ENCODE results near the gene FOXO3. TPM values are rescaled to one million over a fixed set of nuclear protein-coding genes. Genes with fewer than 3 reads are reported as not detected.

FOXO3 gene
- total and polyA plus RNA-seq, 2 experiments from 2014 or later: 19.7 to 36.6 TPM

DNA sequence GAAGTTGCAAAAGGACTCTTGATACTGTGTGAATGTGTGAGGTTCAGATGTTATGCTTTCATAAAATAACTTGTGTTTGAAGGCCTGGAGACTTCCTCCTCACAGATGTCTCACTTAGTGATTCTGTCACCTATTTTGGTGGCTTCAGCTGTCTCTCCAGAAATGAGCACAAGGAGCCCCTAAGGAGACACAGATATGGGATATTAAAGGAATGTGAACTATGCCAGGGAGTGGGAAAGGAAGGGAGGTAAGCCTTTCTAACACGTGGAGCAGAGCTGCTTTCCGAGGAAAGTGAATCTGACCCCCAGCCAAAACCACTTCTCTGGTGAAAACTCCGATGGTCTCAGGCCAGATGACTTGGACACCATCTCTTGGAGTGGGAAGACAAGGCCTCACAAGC, 10.5 kb upstream of the FOXO3 start:
- no peak overlapping the region for H3K4me2 ChIP-seq (ENCODE audit: unreplicated experiment)
- 66 to 72% methylated on average over 3 of the region's 3 CpGs for WGBS, 2 experiments (ENCODE audit: low coverage in 1 of 2, low lambda C conversion rate in 2 of 2, missing lambda C conversion rate in 2 of 2)
- no peak for DNase-seq
- H3K79me2 ChIP-seq (ENCODE audit: insufficient read depth): no peaks in the 10 kb centered on the region
- no peaks in the 10 kb centered on the region for H3F3A ChIP-seq (ENCODE audit: insufficient read depth)
- no peaks in the 10 kb centered on the region for H3K36me3 ChIP-seq (ENCODE audit: low read depth)
- no peak overlapping the region for H3K4me3 ChIP-seq
- H3K27me3 ChIP-seq (replicated peaks; ENCODE audit: insufficient read depth): no peaks in the 10 kb centered on the region
- H3K9ac ChIP-seq: no peak overlapping the region
- H3K9me2 ChIP-seq (ENCODE audit: insufficient read depth): no peaks in the 10 kb centered on the region
- no peaks in the 10 kb centered on the region for H4K20me1 ChIP-seq (ENCODE audit: insufficient read depth)
- no peak for TF ChIP-seq EZH2phosphoT487 (IDR thresholded peaks at IDR 0.05; ENCODE audit: insufficient read depth, low read depth)
- TF ChIP-seq EZH2 (IDR thresholded peaks at IDR 0.05; ENCODE audit: insufficient read depth, poor library complexity, severe bottlenecking): no peak
- H2AFZ ChIP-seq: no peak overlapping the region
- in situ Hi-C loops (cut with MboI): no loop called here
- no peak overlapping the region for H3K27ac ChIP-seq
- no peaks in the 10 kb centered on the region for H3K4me1 ChIP-seq (ENCODE audit: insufficient read depth)
- H3K9me3 ChIP-seq (ENCODE audit: low read depth): no peaks in the 10 kb centered on the region

- H3K27me3 ChIP-seq (replicated peaks; ENCODE audit: insufficient read depth): no peaks in the 10 kb centered on the region
- no peak overlapping the region for H3K27ac ChIP-seq
- no peaks in the 10 kb centered on the region for H4K20me1 ChIP-seq (ENCODE audit: insufficient read depth)
- no peaks in the 10 kb centered on the region for H3K9me2 ChIP-seq (ENCODE audit: insufficient read depth)
- H3F3A ChIP-seq (ENCODE audit: insufficient read depth): no peaks in the 10 kb centered on the region
- H3K36me3 ChIP-seq (ENCODE audit: low read depth): no peaks in the 10 kb centered on the region
- no peak overlapping the region for H3K4me2 ChIP-seq (ENCODE audit: unreplicated experiment)
- H3K4me3 ChIP-seq: no peak overlapping the region
- DNase-seq: no peak
- no peak overlapping the region for H2AFZ ChIP-seq
- 0 out of 2 replicates have a peak, but pooled peaks cover 4% of the 10 kb centered on the region for H3K4me1 ChIP-seq (ENCODE audit: insufficient read depth)
- no peaks in the 10 kb centered on the region for H3K9me3 ChIP-seq (ENCODE audit: low read depth)
- no peak for TF ChIP-seq EZH2 (IDR thresholded peaks at IDR 0.05; ENCODE audit: insufficient read depth, poor library complexity, severe bottlenecking)
- H3K79me2 ChIP-seq (ENCODE audit: insufficient read depth): no peaks in the 10 kb centered on the region
- 79 to 91% methylated on average over 7 of the region's 7 CpGs for WGBS, 2 experiments (ENCODE audit: low coverage in 1 of 2, low lambda C conversion rate in 2 of 2, missing lambda C conversion rate in 2 of 2)
- no peak overlapping the region for H3K9ac ChIP-seq
- in situ Hi-C loops (cut with MboI): no loop called here
These were observed 5.2 kb upstream of the FOXO3 start for GRCh38 chr6:108555399-108556052.

DNA sequence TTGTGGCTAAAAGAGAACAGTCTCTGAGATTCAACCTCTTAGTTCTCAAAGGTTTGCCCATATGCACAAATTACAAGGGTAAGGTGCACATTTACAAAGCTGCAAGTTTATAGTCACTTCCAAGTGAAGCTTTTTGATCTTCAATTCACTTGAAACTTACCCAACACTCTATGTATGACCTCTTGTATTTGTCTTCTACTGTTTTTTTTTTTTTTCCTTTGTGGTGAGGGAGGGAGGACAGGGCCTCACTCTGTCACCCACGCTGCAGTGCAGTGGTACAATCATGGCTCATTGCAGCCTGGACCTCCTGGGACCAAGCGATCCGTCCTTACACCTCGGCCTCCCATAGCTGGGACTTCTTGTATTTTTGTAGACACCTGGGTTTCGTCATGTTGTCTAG, 4.5 kb upstream of the FOXO3 start:
- Histone ChIP-seq H3K4me1 (ENCODE audit: insufficient read depth) (0 out of 2 replicates have a peak, but pooled peaks cover 4% of the 10 kb centered on the region), H3K27me3 (replicated peaks; ENCODE audit: insufficient read depth) (no peaks in the 10 kb centered on the region), H3K4me3 (no peak overlapping the region), H3K9me3 (ENCODE audit: low read depth) (no peaks in the 10 kb centered on the region), H3K9me2 (ENCODE audit: insufficient read depth) (no peaks in the 10 kb centered on the region), H4K20me1 (ENCODE audit: insufficient read depth) (no peaks in the 10 kb centered on the region), H3F3A (ENCODE audit: insufficient read depth) (no peaks in the 10 kb centered on the region), H3K4me2 (ENCODE audit: unreplicated experiment) (no peak overlapping the region), H3K36me3 (ENCODE audit: low read depth) (no peaks in the 10 kb centered on the region), H3K79me2 (ENCODE audit: insufficient read depth) (no peaks in the 10 kb centered on the region), H2AFZ (no peak overlapping the region), H3K9ac (no peak overlapping the region), H3K27ac (no peak overlapping the region)
- DNase-seq: no peak
- TF ChIP-seq EZH2 (IDR thresholded peaks at IDR 0.05; ENCODE audit: insufficient read depth, poor library complexity, severe bottlenecking): no peak
- in situ Hi-C loops (cut with MboI): no loop called here
- 94 to 95% methylated on average over 5 of the region's 5 CpGs for WGBS, 2 experiments (ENCODE audit: low coverage in 1 of 2, low lambda C conversion rate in 2 of 2, missing lambda C conversion rate in 2 of 2)

- no peaks in the 10 kb centered on the region for H3F3A ChIP-seq (ENCODE audit: insufficient read depth)
- peak overlapping the region; percentile 78 for H2AFZ ChIP-seq
- TF ChIP-seq EZH2phosphoT487 (IDR thresholded peaks at IDR 0.05; ENCODE audit: insufficient read depth, low read depth) (no peak), EZH2 (IDR thresholded peaks at IDR 0.05; ENCODE audit: insufficient read depth, poor library complexity, severe bottlenecking) (no peak)
- H3K9me3 ChIP-seq (ENCODE audit: low read depth): no peaks in the 10 kb centered on the region
- no peaks in the 10 kb centered on the region for H3K36me3 ChIP-seq (ENCODE audit: low read depth)
- DNase-seq: no peak
- in situ Hi-C loops (cut with MboI): no loop called here
- H3K27me3 ChIP-seq (replicated peaks; ENCODE audit: insufficient read depth): no peaks in the 10 kb centered on the region
- H3K4me1 ChIP-seq (ENCODE audit: insufficient read depth): 0 out of 2 replicates have a peak, but pooled peaks cover 4% of the 10 kb centered on the region
- H3K4me3 ChIP-seq: peak overlapping the region; percentile 98
- H4K20me1 ChIP-seq (ENCODE audit: insufficient read depth): no peaks in the 10 kb centered on the region
- WGBS, 2 experiments (ENCODE audit: low coverage in 1 of 2, low lambda C conversion rate in 2 of 2, missing lambda C conversion rate in 2 of 2): 49 to 50% methylated on average over 16 of the region's 16 CpGs
- peak overlapping the region; percentile 33 for H3K27ac ChIP-seq
- no peaks in the 10 kb centered on the region for H3K9me2 ChIP-seq (ENCODE audit: insufficient read depth)
- peak overlapping the region; percentile 63 for H3K4me2 ChIP-seq (ENCODE audit: unreplicated experiment)
- peaks cover 5% of the 10 kb centered on the region for H3K79me2 ChIP-seq (ENCODE audit: insufficient read depth)
- peak overlapping the region; percentile 98 for H3K9ac ChIP-seq
These were observed 3.7 kb upstream of the FOXO3 start for GRCh38 chr6:108556866-108557493.

Data from GM23248 (cell line).